HepG2 (cell line): ENCODE measurements around the gene NPDC1. TPM values are rescaled to one million over a fixed set of nuclear protein-coding genes. Genes with fewer than 3 reads are reported as not detected.

Source experiments
- ATAC-seq: fragments of 200-7000 bp; cut with Tn5 transposase; 3 replicates; pipeline ENCODE4 v1.9.1; 2020; ENCODE audit warnings: mild to moderate bottlenecking, moderate library complexity
- BruUV-seq: library from RNA; stranded (reverse); fragments of 400-500 nt; replicated peaks from 2 replicates; lab custom pipeline; 2021; lab: Mats Ljungman, UMichigan
- CTCF ChIA-PET: fragments of 300-600 bp; formaldehyde crosslinking; extraction: SDS; loops from one replicate; lab custom pipeline; 2021; ENCODE audit warnings: low total read pairs, inconsistent platforms, low intra/inter-chr PET ratio; lab: Yijun Ruan, JAX
- POLR2A ChIA-PET: fragments of 350-600 bp; sonication (Branson Sonifier 250); formaldehyde crosslinking; loops from one replicate; lab custom pipeline; 2020; ENCODE audit warnings: antibody characterized with exemption, inconsistent platforms; lab: Yijun Ruan, JAX
- DNase-seq: peaks from one replicate; pipeline ENCODE4 v3.0.0-alpha.2; 2015; ENCODE audit warnings: low spot score
- FAIRE-seq: peaks from 3 replicates; lab custom pipeline; 2011; peaks lifted over from hg19 to GRCh38; lab: Jason Lieb, UNC
- H2AFZ ChIP-seq: one replicate; pipeline ENCODE4 v1.6.1; 2011; ENCODE audit warnings: low read length, inconsistent platforms
- H3K27ac ChIP-seq: fragments of 300-600 bp; 3 replicates; pipeline ENCODE4 v1.8.0; 2011; ENCODE audit warnings: mixed run types, mild to moderate bottlenecking, mixed read lengths, low read length, inconsistent platforms; ENCODE audit not compliant: insufficient read depth; ENCODE audit errors: extremely low read length
- H3K27me3 ChIP-seq, 2 experiments: fragments of 200-600 bp in 1 of 2; 2 replicates in 1 of 2; 3 replicates in 1 of 2; pipeline versions ENCODE4 v1.6.0 to v1.8.0; 2011; ENCODE audit warnings: low read length in 2 of 2, mild to moderate bottlenecking in 2 of 2, moderate library complexity in 2 of 2, inconsistent platforms in 1 of 2; ENCODE audit not compliant: insufficient read depth in 2 of 2, control insufficient read depth in 1 of 2
- H3K36me3 ChIP-seq, 2 experiments: fragments of 200-600 bp in 1 of 2; replicated peaks in 1 of 2; 2 replicates in 1 of 2; 3 replicates in 1 of 2; pipeline versions ENCODE4 v1.5.1 to v1.8.0; 2011; ENCODE audit warnings: low read length in 2 of 2, inconsistent platforms in 1 of 2; ENCODE audit not compliant: insufficient read depth in 2 of 2, control insufficient read depth in 1 of 2
- H3K4me1 ChIP-seq: 2 replicates; pipeline ENCODE4 v1.5.1; 2012; ENCODE audit warnings: low read length, inconsistent platforms; ENCODE audit not compliant: insufficient read depth
- H3K4me2 ChIP-seq: 2 replicates; pipeline ENCODE4 v1.6.0; 2011; ENCODE audit warnings: low read depth, low read length, inconsistent platforms
- H3K4me3 ChIP-seq, 3 experiments: fragments of 200-600 bp in 1 of 3; sonication (generic), shearing (Covaris generic) in 1 of 3; replicated peaks in 1 of 3; 2 replicates each; pipeline ENCODE4 v1.5.1; 2011 to 2016; ENCODE audit warnings: low read length in 3 of 3, inconsistent platforms in 2 of 3, low read depth in 2 of 3, mild to moderate bottlenecking in 2 of 3, control low read depth in 1 of 3, mixed read lengths in 1 of 3; ENCODE audit not compliant: insufficient read depth in 1 of 3
- H3K79me2 ChIP-seq: one replicate; pipeline ENCODE4 v1.6.1; 2011; ENCODE audit warnings: low read length, inconsistent platforms; ENCODE audit not compliant: insufficient read depth
- H3K9ac ChIP-seq: 2 replicates; pipeline ENCODE4 v1.6.0; 2011; ENCODE audit warnings: mild to moderate bottlenecking, low read depth, low read length, inconsistent platforms; ENCODE audit not compliant: insufficient read depth
- H3K9me3 ChIP-seq: 2 replicates; pipeline ENCODE4 v1.5.1; 2012; ENCODE audit warnings: mild to moderate bottlenecking, low read length
- H4K20me1 ChIP-seq: 2 replicates; pipeline ENCODE4 v1.6.0; 2011; ENCODE audit warnings: inconsistent platforms, mild to moderate bottlenecking, low read length, moderate library complexity; ENCODE audit not compliant: insufficient read depth
- ARID5B ChIP-seq: IDR thresholded peaks from 2 replicates; pipeline ENCODE4 v1.4.0; 2020; ENCODE audit warnings: mild to moderate bottlenecking, missing genetic modification reagents
- CTCF ChIP-seq: sonication (generic); formaldehyde crosslinking; IDR thresholded peaks from 2 replicates; pipeline ENCODE4 v1.5.0; 2020; ENCODE audit warnings: mild to moderate bottlenecking, missing genetic modification reagents, moderate library complexity
- ETS1 ChIP-seq: sonication (generic); formaldehyde crosslinking; IDR thresholded peaks from 2 replicates; pipeline ENCODE4 v1.4.0; 2020; ENCODE audit warnings: missing genetic modification reagents
- FOSL1 ChIP-seq: sonication (generic); formaldehyde crosslinking; IDR thresholded peaks from 2 replicates; pipeline ENCODE4 v1.9.0; 2021; ENCODE audit warnings: missing genetic modification reagents, borderline replicate concordance
- GFI1 ChIP-seq: sonication (generic); formaldehyde crosslinking; IDR thresholded peaks from 2 replicates; pipeline ENCODE4 v1.5.0; 2020; ENCODE audit warnings: missing genetic modification reagents, mild to moderate bottlenecking, borderline replicate concordance
- HDAC2 ChIP-seq: sonication (generic); formaldehyde crosslinking; IDR thresholded peaks from 2 replicates; pipeline ENCODE4 v1.4.0; 2020; ENCODE audit warnings: missing genetic modification reagents
- KDM3A ChIP-seq: IDR thresholded peaks from 2 replicates; pipeline ENCODE4 v1.6.1; 2018; ENCODE audit warnings: low read depth, missing compliant biosample characterization
- ZFP62 ChIP-seq: sonication (generic); formaldehyde crosslinking; IDR thresholded peaks from 2 replicates; pipeline ENCODE4 v1.4.0; 2020; ENCODE audit warnings: missing genetic modification reagents
- ZNF282 ChIP-seq: fragments of 450-650 bp; IDR thresholded peaks from 2 replicates; pipeline ENCODE4 v1.6.1; 2018; ENCODE audit not compliant: partially characterized antibody
- ZNF343 ChIP-seq: sonication (generic); formaldehyde crosslinking; IDR thresholded peaks from 2 replicates; pipeline ENCODE4 v1.4.0; 2020; ENCODE audit warnings: mild to moderate bottlenecking, missing genetic modification reagents
- ZNF570 ChIP-seq: sonication (generic); formaldehyde crosslinking; IDR thresholded peaks from 2 replicates; pipeline ENCODE4 v1.4.0; 2020; ENCODE audit warnings: mild to moderate bottlenecking, missing genetic modification reagents, borderline replicate concordance
- ZNF580 ChIP-seq: IDR thresholded peaks from 2 replicates; pipeline ENCODE4 v1.6.1; 2016; ENCODE audit warnings: low read depth, borderline replicate concordance
- ZNF691 ChIP-seq: sonication (generic); formaldehyde crosslinking; IDR thresholded peaks from 2 replicates; pipeline ENCODE4 v1.4.0; 2020; ENCODE audit warnings: missing genetic modification reagents, low read depth, mild to moderate bottlenecking, borderline replicate concordance
- WGBS: methylation state at CpG from one replicate; pipeline ENCODE4 v1.1.6; 2017; ENCODE audit warnings: low lambda C conversion rate; 5-methylcytosine and 5-hydroxymethylcytosine counted together
- in situ Hi-C: cut with HindIII; loops from 2 replicates; pipeline ENCODE4 v1.10.0; 2017; ENCODE audit warnings: low pct_unique_long_range_greater_than_20kb; ENCODE audit not compliant: extremely low pct_ligation_motif_present
- intact Hi-C: fragments of 100-400 bp; cut with micrococcal nuclease; formaldehyde crosslinking; loops from one replicate; pipeline ENCODE4 v1.10.0; 2022; ENCODE audit not compliant: unreplicated experiment
- polyA plus RNA-seq, 8 experiments: library from polyadenylated mRNA; depleted of rRNA in 3 of 8; stranded (reverse) in 7 of 8; unstranded in 1 of 8; fragments of >200 nt; fragmentation: Illumina TruSeq in 4 of 8; extraction: Trizol in 4 of 8; gene quantifications; 2 replicates each; pipeline versions ENCODE4 v1.2.1 to v1.2.3, GENCODE V29; 2011 to 2016; ENCODE audit warnings: low read depth in 4 of 8, missing spikeins in 1 of 8, mixed read lengths in 1 of 8; ENCODE audit not compliant: insufficient read depth in 1 of 8
- total RNA-seq, 5 experiments: library from RNA; depleted of rRNA; stranded (reverse); fragments of >200 nt; fragmentation: Illumina TruSeq; extraction: Trizol; gene quantifications; 2 replicates each; pipeline ENCODE4 v1.2.3, GENCODE V29; 2016; ENCODE audit warnings: low read depth in 1 of 5

NPDC1 gene
- total and polyA plus RNA-seq, 2 of the 13 experiments (the other 11 are each of a cell fraction or from before 2014, with no cell fraction given) = 0.84 to 5.4 TPM

- TF ChIP-seq ARID5B (no peak), ZNF691 (CRISPR knock-in tag) (no peak), GFI1 (CRISPR knock-in tag) (no peak), ZFP62 (no peak), ZNF570 (CRISPR knock-in tag) (no peak)
Observed at GRCh38 chr9:137019891-137020683, 25.9 kb downstream of the NPDC1 start (continued).

GRCh38 chr9:137018761-137019559 lies 27.0 kb downstream of the NPDC1 start:
- WGBS = 93% methylated on average over 5 of the region's 36 CpGs
- no TSS peak for BruUV-seq
- no peak for TF ChIP-seq ZNF343 (CRISPR knock-in tag)
- TF ChIP-seq FOSL1 (CRISPR knock-in tag) = no peak
- TF ChIP-seq ETS1 = no peak
- no peak for TF ChIP-seq HDAC2 (CRISPR knock-in tag)
- TF ChIP-seq ZNF580 = no peak
- TF ChIP-seq CTCF (CRISPR knock-in tag) = no peak
- no peak for TF ChIP-seq ZNF282
- no peak for TF ChIP-seq KDM3A (CRISPR knock-in tag)

More at GRCh38 chr9:137018761-137019559, 27.0 kb downstream of the NPDC1 start:
- no peak overlapping the region for H3K4me2 ChIP-seq
- no peaks in the 10 kb centered on the region for H4K20me1 ChIP-seq
- ATAC-seq (no peak), DNase-seq (no peak), FAIRE-seq (no peak)
- intact Hi-C loops = no loop called here
- H3K79me2 ChIP-seq = no peaks in the 10 kb centered on the region
- no peak overlapping the region for H2AFZ ChIP-seq
- H3K27me3 ChIP-seq = no peaks in the 10 kb centered on the region
- no peaks in the 10 kb centered on the region for H3K9me3 ChIP-seq
- ChIA-PET CTCF (no interaction called here), POLR2A (no interaction called here)
- H3K4me3 ChIP-seq = no peak overlapping the region
- in situ Hi-C loops = no loop called here
- H3K36me3 ChIP-seq = peaks cover 1 to 2% of the 10 kb centered on the region in 2 experiments; a peak in 1 of 5 replicates
- H3K27ac ChIP-seq = no peak overlapping the region
- no peak overlapping the region for H3K9ac ChIP-seq
- peaks cover 27% of the 10 kb centered on the region for H3K4me1 ChIP-seq
